Measurements from ENCODE around the gene BRD7.

BRD7 gene

DNA sequence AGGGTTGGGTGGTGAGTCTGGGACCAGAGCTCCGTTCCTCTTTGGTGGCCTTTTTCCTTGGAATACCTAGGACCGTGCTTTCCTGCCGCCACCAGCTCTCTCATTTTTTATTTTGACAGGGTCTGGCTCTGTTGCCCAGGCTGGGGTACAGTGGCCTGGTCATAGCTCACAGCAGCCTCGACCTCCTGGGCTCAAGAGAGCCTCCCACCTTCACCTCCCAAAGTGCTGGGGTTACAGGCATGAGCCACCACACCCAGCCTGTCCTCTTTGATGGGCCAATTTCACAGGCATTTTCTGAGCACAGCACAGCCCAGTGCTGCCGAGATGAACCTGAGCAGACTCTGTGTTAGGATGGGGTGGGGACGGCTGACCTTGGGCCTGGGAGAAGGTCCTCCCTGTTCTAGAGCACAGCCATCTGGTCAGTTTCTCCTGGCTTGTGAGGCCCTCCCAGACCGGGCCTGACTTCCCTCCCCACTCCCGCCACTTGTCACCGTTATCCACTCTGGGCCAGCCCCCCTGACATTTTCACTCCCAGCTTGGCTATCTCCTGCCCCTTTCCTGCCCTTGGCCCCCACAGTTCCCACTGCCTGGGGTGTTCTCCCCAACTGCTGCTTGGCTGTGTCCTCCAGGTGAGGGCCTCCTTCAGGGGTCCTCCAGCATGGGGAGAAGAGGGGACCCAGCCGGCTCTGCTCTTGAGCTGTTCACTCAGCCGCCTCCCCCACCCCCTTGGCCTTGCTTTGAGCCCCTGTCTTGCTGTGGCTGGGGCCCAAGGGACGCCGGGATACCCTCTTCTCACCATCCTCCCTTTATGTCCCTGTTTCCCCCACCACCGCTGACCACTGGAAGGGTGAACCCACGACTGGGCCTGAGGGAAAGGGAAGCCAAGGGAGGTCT lies 97.4 kb downstream of the BRD7 start:
- no peak for DNase-seq

DNA sequence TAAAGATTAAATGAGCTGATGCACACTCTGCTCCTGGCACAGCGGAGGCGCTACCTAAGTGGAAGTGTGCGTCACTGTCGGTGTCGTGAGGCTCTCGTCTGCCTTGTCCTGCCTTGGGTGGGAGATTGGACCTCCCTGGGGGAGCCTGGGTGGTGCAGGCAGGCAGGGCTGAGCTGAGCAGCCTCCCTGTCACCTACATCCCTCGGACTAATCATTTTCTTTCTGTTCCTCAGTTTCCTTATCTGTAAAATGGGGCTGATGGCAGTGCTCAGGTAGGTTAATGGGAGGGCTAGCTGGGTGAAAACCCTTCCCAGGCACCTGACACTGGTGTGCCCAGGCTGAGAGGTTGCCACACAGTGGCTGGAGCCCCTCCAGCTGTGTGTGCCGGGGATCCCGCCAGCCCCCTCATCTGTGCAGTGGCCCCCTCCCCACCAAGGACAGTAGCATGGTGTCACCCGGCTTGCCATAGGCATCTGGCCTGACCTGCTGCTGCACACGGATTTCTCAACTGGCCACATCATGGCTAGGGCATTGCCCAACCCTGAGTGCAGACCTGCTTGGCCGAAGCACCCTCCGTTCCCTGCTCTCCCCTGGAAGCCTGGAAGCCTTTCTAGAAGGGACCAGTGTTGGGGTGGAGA lies 98.2 kb downstream of the BRD7 start:
- no peak for DNase-seq

DNA sequence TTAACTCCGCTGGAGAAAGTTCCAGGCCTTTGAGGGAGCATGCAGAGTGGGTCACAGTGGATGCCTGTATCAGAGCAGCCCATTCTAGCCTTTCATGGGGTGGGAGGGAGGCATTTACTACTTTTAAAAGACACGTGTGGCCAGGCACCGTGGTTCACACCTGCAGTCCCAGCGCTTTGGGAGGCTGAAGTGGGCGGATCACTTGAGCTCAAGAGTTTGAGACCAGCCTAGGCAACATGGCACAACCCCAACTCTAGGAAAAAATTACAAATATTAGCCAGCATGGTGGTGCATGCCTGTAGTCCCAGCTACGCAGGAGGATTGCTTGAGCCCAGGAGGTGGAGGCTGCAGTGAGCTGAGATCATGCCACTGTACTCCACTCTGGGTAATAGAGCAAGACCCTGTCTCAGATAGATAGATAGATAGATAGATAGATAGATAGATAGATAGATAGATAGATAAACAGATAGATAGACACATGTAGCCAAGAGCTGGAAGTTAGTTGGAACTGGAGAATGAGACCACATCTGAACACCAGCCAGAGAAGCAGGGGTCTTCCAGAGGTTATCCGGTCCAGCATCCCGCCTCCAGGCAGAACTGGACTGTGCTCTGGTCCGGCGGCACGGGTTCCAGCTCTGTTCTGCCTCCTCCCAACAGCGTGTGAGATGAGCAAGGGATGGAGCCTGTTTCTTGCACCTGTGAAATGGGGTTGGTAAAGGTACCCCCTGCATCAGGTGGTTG lies 98.8 kb downstream of the BRD7 start:
- DNase-seq, result no peak

DNA sequence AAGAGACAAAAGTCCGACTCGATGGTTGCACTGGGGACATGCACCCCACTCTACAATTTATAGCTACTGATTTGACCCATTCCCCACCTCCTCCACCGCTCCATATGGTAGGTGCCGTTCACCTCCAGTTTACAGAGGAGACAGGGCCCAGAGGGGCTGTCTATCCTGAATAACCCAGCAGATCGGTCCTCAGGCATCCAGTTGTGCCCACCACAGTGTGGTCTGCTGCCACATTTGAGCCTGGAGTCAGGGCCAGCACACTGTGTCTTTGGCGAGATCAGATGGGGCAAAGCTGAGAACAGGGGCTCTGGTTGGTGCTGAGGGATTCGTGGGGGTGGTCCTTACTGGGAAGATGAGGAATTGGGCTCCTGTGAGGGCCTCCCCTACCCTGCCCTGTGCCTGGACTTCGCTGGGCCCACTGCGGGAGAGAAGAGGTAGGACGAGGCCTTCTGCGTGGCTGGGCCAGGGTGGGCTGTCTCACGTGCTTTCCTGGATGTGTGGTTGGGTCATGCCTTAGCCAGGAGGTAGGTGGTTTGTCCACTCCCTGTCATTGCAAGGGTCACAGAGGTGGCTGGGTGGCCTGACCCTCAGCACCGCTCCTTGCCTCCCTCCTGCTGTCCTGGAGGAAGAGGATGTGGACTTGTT lies 99.6 kb downstream of the BRD7 start:
- DNase-seq, result no peak

DNA sequence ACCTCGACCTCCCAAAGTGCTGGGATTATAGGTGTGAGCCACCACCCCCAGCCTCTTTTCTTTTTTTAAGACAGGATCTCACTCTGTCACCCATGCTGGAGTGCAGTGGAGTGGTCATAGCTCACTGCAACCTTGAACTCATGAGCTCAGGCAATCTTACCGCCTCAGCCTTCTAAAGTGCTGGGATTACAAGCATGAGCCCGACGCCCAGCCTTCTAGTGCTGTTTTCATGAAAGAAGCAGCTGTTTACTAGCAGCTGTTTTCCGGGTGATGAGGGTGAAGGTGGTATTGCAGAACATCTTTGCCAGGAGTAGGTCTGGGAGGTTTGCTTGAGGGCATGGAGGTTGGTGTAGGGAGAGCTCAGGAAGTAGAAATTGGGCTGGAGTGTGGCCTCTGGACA lies 100.4 kb downstream of the BRD7 start:
- no peak for DNase-seq

DNA sequence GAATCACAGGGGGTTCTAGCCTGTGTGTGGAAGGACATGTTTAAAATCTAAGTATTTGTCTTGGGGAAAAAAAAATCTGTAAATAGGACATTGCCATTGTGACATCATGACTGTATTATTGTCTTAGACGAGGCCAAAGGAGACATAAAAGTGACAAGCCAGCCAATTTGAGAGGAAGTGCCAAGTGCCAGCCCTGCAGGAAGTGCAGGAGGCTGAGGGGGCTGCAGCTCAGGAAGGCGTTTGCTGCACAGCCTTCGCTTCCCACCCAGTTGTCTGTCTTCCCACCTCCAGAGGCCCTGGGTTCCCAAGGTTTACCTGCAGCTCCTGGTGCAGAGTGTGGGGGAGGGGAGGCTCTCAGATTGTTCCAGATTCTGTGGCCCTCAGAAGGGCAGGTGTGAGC lies 101.1 kb downstream of the BRD7 start:
- no peak for DNase-seq

DNA sequence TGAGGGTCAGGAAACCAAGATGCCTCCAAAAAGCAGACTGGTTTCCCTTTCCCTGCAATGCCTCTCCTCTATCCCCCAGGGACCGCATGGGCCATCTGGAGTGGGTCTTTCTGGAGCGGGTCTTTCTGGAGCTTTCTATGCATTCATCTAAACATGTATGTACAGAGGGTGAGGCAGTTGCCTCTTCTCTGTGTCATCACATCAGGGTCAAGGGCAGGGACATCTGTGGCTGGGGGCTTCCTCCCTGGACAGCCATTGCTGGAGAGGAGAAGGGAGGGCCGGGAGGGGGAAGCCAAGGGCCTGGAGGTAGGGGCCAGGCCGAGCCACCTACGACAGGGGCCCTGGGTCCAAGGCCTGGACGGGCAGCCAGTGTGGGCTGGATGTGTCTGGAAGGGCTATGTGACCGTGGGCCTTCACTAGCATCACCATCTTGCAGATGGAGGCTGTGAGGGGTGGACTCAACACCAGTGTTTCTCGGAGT lies 101.6 kb downstream of the BRD7 start:
- no peak for DNase-seq

DNA sequence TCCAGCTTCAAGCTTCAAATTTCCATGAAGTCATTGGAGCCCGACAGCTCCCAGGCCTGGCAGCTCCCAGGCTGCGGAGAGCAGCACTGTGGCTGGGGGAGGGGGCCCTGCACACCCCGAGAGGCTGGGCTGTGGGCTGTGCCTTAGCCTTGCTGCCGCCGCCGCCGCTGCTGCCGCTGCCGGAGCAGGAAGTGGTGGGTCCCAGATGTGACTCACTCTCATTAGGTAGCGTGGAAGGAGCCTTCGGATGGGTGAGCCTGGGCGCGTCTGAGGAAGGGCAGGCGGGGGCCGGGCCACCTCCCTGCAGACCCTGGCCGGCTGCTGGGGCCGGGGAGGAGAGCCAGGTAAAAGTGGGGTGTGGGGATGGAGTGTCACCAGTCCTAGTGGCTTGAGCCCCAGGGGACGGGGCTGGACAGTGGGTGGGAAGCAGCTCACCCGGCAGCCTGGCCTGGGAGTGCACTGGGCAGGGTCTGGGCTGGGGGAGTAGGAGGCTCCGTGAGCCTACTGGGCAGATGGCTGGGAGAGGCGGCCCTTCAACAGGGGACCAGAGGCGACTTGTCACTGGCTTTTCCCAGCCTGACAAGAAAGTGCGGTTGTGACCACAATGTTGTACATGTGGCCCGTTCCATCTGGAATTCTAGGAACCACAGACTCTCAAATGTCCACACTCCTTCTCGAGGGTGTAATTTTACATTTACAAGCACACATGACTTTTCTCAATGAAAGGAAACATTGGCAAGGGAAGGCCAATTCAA lies 102.3 kb downstream of the BRD7 start, which contains the start of gene ADCY7:
Gene ADCY7, plus strand, starts transcription at position 215 of the 755 bp plus-strand sequence. CDS start 21,629 bp downstream, outside the sequence.
- DNase-seq, result no peak
